HPDE6-E6E7 (cell line): Measurements from ENCODE around the gene RPS6KB1.
A peak's percentile ranks its signal among the peaks of the same experiment; 100 is the strongest.
"Not testable (repeated sequence)": the region's sequence is repeated elsewhere in the genome, so short reads cannot be mapped to it uniquely, and the experiment has no call there.

ENCODE experiments used
- DNase-seq: peaks from one replicate; pipeline ENCODE4 v3.0.0; 2011; ENCODE audit warnings: missing footprints; ENCODE audit errors: extremely low spot score

The RPS6KB1 gene

GRCh38 chr17:59940697-59941096 lies 47.8 kb downstream of the RPS6KB1 start:
- DNase-seq = not testable (repeated sequence)

GRCh38 chr17:59941131-59941530 lies 48.2 kb downstream of the RPS6KB1 start:
- DNase-seq = no peak

- not testable (repeated sequence) for DNase-seq
Measured at GRCh38 chr17:59946433-59946832, 53.5 kb downstream of the RPS6KB1 start.

GRCh38 chr17:59947310-59947709 lies 54.4 kb downstream of the RPS6KB1 start:
- DNase-seq = not testable (repeated sequence)

- no peak for DNase-seq
Measured at GRCh38 chr17:59950049-59950448, 57.1 kb downstream of the RPS6KB1 start.

- DNase-seq = no peak
Measured at GRCh38 chr17:59954856-59955255, 61.9 kb downstream of the RPS6KB1 start.

- not testable (repeated sequence) for DNase-seq
Measured at GRCh38 chr17:59959574-59959973, 66.7 kb downstream of the RPS6KB1 start.

GRCh38 chr17:59962739-59963318 lies 69.9 kb downstream of the RPS6KB1 start:
- no peak for DNase-seq

- DNase-seq = peak; percentile 36
Measured at GRCh38 chr17:59963738-59964481, 71.0 kb downstream of the RPS6KB1 start.

- peak; percentile 79 for DNase-seq
Measured at GRCh38 chr17:59964482-59965328, 71.8 kb downstream of the RPS6KB1 start, which contains the start of gene RNFT1. RNFT1 (minus strand) TSS chr17:59964740; CDS start chr17:59964663, 77 bp downstream.

- not testable (repeated sequence) for DNase-seq
Measured at GRCh38 chr17:59971771-59972170, 78.8 kb downstream of the RPS6KB1 start.

- DNase-seq = no peak
Measured at GRCh38 chr17:59972778-59973177, 79.9 kb downstream of the RPS6KB1 start.

GRCh38 chr17:59973483-59973882 lies 80.6 kb downstream of the RPS6KB1 start:
- not testable (repeated sequence) for DNase-seq

- DNase-seq = not testable (repeated sequence)
Measured at GRCh38 chr17:59975166-59975565, 82.2 kb downstream of the RPS6KB1 start.

GRCh38 chr17:59996608-59997007 lies 103.7 kb downstream of the RPS6KB1 start:
- not testable (repeated sequence) for DNase-seq
